Breast epithelium (tissue), 3 donors: Measurements from ENCODE around the gene TMIE.

ENCODE experiments used
- POLR2A ChIP-seq: fragments of 450-650 bp; IDR thresholded peaks from one replicate; pipeline ENCODE4 v1.6.1; 2016; ENCODE audit warnings: antibody characterized with exemption, mild to moderate bottlenecking, moderate library complexity
- POLR2AphosphoS5 ChIP-seq, 3 donors: sonication (generic); formaldehyde crosslinking; IDR thresholded peaks; one replicate each; pipeline ENCODE4 v1.6.1; 2017; ENCODE audit warnings: antibody characterized with exemption in 3 of 3
- TF ChIP-seq, protein P1 (sequence below), 3 donors: fragments of 450-650 bp; IDR thresholded peaks; one replicate each; pipeline ENCODE4 v1.5.1; 2016 to 2017; ENCODE audit warnings: antibody characterized with exemption in 3 of 3, mild to moderate bottlenecking in 3 of 3, moderate library complexity in 3 of 3

DNA sequence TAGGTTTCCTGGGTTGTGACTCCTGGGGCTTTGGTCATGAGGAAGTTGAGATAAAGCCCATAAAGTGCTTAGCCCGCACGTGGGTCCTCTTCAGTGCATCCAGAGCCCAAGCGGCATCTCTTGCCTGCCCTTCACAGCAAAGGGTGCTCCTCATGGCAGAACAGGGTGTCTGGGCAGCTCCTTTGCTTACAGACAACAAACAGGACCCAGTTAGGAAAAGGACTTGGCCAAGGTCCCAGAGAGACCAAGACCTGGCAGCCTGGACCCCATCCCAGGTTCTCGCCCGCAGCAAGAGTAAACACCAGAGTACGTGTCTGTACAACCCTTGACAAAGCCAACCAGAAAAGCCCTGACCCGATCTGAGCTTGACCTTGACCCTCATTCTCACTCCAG is 34.7 kb upstream of the TMIE start:
- TF ChIP-seq, protein P1, sequence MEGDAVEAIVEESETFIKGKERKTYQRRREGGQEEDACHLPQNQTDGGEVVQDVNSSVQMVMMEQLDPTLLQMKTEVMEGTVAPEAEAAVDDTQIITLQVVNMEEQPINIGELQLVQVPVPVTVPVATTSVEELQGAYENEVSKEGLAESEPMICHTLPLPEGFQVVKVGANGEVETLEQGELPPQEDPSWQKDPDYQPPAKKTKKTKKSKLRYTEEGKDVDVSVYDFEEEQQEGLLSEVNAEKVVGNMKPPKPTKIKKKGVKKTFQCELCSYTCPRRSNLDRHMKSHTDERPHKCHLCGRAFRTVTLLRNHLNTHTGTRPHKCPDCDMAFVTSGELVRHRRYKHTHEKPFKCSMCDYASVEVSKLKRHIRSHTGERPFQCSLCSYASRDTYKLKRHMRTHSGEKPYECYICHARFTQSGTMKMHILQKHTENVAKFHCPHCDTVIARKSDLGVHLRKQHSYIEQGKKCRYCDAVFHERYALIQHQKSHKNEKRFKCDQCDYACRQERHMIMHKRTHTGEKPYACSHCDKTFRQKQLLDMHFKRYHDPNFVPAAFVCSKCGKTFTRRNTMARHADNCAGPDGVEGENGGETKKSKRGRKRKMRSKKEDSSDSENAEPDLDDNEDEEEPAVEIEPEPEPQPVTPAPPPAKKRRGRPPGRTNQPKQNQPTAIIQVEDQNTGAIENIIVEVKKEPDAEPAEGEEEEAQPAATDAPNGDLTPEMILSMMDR (IDR thresholded peaks at IDR 0.05) = no peak
- TF ChIP-seq POLR2AphosphoS5 (IDR thresholded peaks at IDR 0.05) = no peak
- TF ChIP-seq POLR2A = no peak
